Fibroblast of mammary gland (primary cell): Measurements from ENCODE around the gene ANXA10.

ENCODE experiments used
- DNase-seq: peaks from one replicate; pipeline ENCODE4 v3.0.0-alpha.2; 2010; ENCODE audit warnings: low read depth
- H3K4me3 ChIP-seq: 2 replicates; pipeline ENCODE4 v1.5.1; 2011; ENCODE audit warnings: low read depth, mild to moderate bottlenecking, low read length, moderate library complexity; ENCODE audit not compliant: control insufficient read depth
- TF ChIP-seq, protein P1 (sequence below): conservative IDR thresholded peaks from 2 replicates; pipeline ENCODE4 v1.5.1; 2011; ENCODE audit warnings: low read depth, low read length, inconsistent platforms; ENCODE audit not compliant: control insufficient read depth, insufficient read depth

The ANXA10 gene

DNA sequence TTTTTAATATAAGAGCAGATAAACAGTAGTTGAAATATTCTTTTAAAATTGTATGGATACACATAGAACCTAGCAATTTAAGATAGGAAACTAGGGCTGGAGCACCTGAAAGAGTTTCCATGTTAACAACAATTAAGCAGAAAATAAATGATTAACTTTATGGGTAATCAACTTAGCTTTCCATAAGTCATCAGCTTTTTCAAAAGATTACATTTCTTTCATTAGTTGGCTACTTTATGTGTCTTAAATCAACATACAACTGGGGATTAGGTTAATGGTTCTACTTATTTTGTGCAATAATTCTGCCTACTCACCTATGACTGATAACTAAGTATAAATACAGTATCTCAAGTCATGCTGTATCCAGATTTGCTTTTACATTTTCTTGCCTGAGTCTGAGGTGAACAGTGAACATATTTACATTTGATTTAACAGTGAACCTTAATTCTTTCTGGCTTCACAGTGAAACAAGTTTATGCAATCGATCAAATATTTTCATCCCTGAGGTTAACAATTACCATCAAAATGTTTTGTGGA lies at the start of gene ANXA10:
ANXA10 (plus strand) TSS at position 362 of the 537 bp plus-strand sequence; CDS start at position 526, 164 bp downstream.
- TF ChIP-seq, protein P1, sequence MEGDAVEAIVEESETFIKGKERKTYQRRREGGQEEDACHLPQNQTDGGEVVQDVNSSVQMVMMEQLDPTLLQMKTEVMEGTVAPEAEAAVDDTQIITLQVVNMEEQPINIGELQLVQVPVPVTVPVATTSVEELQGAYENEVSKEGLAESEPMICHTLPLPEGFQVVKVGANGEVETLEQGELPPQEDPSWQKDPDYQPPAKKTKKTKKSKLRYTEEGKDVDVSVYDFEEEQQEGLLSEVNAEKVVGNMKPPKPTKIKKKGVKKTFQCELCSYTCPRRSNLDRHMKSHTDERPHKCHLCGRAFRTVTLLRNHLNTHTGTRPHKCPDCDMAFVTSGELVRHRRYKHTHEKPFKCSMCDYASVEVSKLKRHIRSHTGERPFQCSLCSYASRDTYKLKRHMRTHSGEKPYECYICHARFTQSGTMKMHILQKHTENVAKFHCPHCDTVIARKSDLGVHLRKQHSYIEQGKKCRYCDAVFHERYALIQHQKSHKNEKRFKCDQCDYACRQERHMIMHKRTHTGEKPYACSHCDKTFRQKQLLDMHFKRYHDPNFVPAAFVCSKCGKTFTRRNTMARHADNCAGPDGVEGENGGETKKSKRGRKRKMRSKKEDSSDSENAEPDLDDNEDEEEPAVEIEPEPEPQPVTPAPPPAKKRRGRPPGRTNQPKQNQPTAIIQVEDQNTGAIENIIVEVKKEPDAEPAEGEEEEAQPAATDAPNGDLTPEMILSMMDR: no peak
- no peak within 1 kb of the TSS for H3K4me3 ChIP-seq
- no peak for DNase-seq

DNA sequence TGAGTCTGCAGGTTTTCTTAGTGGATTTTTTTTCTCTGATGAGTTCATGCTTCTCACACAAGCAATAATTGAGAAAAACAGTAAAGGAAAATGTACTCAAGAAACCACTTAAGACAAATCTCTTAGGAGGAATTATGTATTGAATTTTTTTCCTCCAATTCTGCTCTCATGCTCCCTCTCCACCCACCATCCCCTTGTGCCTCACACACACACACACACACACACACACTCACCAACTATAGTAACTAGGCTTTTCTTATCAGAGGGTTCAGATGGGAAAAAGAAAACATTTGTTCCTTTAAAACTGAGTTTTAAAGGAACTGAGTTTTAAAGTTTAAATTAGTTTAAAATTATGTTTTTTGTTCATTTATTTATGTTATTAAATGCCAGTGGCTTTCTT lies 47.0 kb upstream of the ANXA10 start:
- no peak overlapping the region for H3K4me3 ChIP-seq
- TF ChIP-seq, protein P1: no peak
- no peak for DNase-seq

- no peak for DNase-seq
- H3K4me3 ChIP-seq: no peak overlapping the region
- TF ChIP-seq, protein P1: no peak
Measured at GRCh38 chr4:168050002-168050401, 42.3 kb upstream of the ANXA10 start.

GRCh38 chr4:168051526-168051925 lies 40.8 kb upstream of the ANXA10 start:
- no peak for DNase-seq
- no peak overlapping the region for H3K4me3 ChIP-seq
- TF ChIP-seq, protein P1: no peak

DNA sequence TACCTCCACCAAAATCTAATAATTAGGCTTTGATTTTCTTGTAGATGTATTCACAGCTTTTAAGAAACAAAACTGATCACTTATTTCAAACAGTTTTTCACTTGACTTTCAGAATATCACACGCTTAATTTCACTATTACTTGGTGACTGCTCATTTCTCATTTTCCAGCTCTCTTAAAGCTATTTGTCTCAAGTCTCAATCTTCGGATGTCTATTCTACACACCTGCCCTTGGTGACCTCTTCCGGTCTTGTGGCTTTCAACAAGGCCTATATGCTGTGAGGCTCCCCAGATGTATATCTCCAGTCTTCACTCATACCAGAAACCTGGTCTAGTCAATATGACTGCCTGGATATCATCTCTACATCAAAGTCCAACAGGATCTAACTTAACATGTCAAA lies 34.9 kb upstream of the ANXA10 start:
- no peak for DNase-seq
- H3K4me3 ChIP-seq: no peak overlapping the region
- TF ChIP-seq, protein P1: no peak

DNA sequence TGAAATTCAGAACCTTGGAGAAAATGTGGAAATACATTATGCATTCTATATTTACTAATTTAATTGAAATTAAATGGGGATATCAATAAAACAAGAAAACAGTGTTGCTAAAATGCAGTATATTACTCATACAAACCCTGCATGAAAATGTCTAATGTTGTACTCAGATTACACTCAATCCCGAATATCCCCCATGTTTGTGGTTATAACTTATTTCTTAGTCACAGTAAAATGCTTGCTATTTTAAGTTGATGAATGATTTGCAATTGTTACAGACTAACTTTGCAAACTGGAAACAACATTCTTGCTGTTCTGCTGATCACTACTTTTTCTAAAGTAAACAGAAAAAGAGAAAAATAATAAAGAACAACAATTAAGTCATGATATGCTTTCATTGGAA lies 33.1 kb upstream of the ANXA10 start:
- TF ChIP-seq, protein P1: no peak
- H3K4me3 ChIP-seq: no peak overlapping the region
- DNase-seq: peak; percentile 67

DNA sequence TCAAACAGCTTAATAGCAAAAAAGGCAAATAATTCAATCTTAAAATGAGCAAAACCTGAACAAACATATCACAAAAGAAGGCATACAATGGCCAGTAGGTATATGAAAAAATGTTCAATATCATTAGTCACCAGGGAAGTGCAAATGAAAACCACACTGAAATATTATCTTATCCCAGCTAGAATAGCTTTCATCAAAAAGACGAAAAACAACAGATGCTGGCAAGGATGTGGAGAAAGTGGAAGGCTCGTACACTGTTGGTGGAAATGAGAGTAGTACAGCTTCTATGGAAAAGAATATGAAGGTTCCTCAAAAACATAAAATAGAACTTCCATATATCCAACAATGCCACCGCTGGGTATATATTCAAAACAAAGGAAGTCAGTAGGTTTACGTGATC lies 29.3 kb upstream of the ANXA10 start:
- TF ChIP-seq, protein P1: no peak
- no peak for DNase-seq
- H3K4me3 ChIP-seq: no peak overlapping the region
